GM19455 (cell line): ENCODE results near the gene SURF6.
"Not testable (repeated sequence)": the region's sequence is repeated elsewhere in the genome, so short reads cannot be mapped to it uniquely, and the experiment has no call there.

ENCODE experiments used
- ATAC-seq: cut with Tn5 transposase; IDR thresholded peaks from one replicate; pipeline ENCODE4 v1.9.1; 2021; ENCODE audit not compliant: unreplicated experiment

Gene SURF6

DNA sequence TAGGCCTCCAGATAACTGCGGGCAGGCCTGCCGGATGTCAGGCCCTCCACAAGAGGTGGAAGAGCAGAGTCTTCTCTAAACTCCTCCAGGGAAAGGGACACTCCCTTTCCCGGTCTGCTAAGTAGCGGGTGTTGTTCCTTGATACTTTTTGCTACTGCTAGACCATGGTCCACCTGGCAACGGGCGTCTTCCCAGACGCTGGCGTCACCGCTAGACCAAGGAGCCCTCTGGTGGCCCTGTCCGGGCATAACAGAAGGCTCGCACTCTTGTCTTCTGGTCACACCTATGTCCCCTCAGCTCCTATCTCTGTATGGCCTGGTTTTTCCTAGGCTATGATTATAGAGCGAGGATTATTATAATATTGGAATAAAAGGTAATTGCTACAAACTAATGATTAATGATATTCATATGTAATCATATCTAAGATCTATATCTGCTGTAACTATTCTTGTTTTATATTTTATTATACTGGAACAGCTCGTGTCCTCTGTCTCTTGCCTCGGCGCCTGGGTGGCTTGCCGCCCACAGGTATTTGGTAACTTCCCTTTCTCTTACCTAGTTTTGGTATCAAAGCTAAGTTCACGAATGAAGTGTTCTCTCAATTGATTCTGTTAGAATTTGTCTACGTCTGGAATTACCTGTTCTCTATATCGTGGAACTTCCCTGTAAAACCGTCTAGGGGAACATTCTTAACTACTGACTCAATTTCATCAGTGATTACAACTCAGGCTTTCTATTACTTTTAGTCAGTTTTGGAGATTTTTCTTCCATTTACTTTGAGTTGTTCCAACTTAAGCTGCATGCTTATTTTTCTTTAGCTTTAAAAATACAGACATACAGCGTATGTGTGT, 6.5 kb downstream of the SURF6 start:
- not testable (repeated sequence) for ATAC-seq

DNA sequence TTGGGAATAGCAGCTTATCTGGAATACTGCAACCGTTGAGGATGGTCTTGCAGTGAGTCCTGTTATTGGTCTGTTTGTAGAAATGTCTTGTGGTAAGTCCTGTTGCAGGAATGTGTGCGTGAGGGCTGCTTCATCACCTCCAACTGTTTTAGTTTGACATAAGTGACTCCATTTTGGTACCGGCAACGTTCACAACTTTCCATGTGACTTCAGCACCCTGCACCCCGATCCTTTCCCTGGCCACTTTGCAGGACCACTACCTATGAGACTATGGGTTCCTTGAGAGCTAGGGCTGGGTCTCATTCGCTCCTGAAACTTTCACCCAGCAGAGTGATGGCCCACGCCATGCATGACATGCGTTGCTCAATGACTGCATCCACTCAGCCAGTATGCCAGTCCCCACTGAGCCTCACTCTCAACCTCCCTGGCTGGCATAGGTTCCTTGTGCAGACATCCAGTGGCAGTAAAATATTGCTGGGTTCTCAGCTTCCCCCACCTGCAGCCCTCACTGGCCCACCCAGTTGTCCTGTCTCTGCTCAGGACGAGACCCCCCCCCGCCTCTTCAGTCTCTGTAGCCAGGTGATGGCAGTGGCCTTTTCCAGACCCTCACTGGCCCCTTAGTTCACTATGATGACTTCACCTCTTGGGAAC, 8.0 kb downstream of the SURF6 start:
- no peak for ATAC-seq

DNA sequence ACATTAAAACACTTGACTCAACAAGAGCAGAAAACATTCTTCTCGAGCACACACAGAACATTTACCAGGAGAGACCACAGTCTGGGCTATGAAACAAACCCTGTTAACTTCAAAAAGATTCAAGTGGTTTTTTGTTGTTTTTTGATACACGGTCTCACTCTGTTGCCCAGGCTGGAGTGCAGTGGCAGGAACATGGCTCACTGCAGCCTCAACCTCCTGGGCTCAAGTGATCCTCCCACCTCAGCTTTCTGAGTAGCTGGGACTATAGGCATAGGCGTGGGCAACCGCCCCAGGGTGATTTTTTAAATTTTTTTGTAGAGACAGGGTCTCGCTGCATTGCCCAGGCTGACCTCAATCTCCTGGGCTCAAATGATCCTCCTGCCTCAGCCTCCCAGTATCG, 9.0 kb downstream of the SURF6 start:
- ATAC-seq = not testable (repeated sequence)

DNA sequence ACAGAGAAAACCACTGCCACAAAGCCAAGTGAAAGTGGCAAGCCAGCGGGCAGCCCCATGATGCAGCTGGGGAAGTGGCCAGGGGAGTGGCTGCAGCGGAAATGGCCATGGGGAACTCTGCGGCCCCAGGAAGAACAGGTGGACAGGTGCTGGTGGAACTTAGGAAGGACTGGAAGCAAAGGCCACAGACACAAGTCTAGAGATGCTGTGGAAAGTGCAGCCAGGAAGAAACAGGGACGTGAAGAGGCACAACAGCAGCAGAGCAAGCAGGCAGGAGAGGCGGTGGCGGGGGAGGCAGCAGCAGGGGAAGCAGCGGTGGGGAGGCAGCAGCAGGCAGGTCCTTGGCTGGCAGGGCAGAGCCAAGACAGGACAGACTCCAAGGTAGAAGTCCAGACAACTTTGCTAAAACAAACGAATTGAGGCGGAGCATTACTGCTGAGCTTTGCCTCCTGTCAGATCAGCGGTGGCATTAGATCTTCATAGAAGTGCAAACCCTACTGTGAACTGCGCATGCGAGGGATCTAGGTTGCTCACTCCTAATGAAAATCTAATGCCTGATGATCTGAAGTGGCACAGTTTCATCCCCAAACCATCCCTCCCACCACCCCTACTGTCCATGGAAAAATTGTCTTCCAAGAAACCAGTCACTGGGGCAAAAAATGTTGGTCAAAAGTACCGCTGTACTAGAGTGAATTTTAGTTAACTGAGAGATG, 11.8 kb downstream of the SURF6 start:
- no peak for ATAC-seq

DNA sequence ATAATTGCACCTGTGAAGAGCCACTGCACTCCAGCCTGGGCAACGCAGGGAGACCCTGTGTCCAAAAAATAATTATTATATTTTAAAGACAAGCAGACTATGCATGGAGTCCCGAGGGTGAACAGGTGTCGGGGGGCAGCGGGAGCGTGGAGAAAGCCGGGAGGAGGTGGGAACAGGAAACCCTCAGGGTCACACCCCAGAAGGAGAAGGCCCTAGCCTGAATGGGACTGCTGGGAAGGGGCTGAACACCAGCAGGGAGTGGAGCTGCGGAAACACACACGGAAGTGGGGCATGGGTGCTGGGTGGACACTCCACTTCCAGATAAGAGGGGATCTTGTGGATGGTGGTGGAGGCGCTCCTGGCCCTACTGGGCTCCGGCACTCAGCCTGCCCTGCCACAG, 12.8 kb downstream of the SURF6 start:
- no peak for ATAC-seq

DNA sequence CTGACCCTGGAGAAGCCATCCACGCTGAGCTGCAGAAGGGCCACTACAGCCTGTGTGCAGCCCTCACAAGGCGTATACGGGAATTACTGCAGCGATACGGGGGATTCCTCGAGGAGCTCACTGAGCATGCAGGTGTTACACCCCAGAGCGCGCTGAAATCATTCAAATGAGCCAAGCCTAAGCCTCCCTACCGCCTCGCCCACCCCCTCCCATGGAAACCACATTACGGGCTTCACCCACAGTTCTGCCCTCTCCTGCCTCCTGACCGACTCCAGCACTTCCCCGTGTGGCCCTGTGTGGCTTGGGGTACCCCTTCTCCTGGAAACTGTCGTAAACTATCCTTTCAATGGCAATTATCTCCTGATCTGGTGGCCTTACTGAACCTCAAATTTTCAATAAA, 13.3 kb downstream of the SURF6 start:
- ATAC-seq = no peak

DNA sequence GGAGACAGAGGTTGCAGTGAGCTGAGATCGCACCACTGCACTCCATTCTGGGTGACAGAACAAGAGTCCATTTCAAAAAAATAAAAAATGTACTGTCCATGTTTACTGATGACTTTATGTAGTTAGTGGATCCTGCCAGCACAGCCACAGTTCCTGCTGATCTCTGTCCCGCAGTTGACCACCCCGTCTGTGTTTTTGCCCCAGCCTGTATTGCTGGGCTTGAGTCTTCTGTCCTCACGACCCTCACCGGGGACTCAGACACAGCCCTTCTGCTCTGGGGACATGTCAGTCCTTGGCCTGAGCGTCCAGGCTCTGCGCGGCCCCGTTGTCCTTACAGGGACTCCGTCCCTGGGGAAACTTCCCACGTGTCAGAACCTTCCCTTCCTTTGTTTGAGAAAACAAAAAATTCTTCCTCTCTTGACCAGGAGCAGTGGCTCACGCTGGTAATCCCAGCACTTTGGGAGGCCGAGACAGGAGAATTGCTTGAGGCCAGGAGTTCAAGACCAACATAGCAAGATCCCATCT, 14.5 kb downstream of the SURF6 start:
- no peak for ATAC-seq

DNA sequence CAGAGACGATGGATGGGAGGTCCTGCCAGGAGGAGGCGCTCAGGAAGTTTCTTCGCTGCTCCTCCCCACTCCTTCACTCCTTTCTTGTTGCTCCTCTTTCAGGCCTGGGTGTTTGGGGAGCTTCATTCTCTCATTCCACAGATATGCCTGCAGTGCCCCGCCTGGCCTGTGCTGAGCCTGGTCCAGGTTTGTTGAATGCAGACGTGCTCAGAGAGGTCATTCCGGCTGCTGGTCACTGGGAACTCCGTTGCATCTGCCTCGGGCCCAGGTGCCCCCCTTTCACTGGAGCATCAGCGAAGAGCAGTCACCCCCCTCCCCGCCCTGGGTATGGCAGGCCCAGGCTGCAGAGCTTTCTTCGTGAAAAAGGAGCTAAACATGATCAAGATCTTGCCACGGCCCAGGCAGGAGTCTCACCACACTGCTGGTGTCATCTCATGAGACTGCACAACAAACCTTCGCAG, 15.5 kb downstream of the SURF6 start:
- ATAC-seq = no peak

DNA sequence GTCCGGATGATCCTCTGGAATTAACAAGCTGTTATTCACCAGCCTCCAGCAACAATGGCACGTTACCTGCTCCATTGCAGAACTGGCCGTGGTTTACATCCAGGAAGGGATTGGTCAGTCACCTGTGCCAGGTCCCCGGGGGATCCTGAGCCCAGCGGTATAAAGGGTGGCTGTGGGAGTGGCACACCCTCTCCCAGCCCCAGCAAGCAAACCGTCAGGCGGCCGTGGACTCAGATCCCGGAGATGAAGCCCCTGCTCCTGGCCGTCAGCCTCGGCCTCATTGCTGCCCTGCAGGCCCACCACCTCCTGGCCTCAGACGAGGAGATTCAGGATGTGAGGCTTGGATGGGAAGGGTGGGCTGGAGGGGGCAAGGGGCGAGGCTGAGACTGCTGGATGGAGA, 18.4 kb downstream of the SURF6 start:
- not testable (repeated sequence) for ATAC-seq

DNA sequence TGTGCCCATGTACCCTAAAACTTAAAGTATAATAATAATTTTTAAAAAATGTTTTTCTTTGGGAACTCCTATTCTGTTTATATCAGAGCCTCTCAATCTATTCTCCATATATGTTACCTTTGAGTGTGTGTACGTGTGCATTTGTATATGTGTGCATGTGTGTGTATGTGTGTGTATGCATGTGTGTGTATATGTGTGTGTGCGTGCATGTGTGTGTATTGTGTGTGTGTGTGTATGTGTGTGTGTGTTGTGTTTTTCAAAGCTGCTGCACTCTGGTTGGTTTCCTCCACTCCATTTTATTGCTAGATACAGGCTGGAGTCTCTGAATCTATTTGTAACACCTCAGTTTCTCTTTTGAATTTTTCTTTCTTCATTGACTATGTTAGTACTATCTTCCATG, 20.0 kb downstream of the SURF6 start:
- ATAC-seq = no peak

DNA sequence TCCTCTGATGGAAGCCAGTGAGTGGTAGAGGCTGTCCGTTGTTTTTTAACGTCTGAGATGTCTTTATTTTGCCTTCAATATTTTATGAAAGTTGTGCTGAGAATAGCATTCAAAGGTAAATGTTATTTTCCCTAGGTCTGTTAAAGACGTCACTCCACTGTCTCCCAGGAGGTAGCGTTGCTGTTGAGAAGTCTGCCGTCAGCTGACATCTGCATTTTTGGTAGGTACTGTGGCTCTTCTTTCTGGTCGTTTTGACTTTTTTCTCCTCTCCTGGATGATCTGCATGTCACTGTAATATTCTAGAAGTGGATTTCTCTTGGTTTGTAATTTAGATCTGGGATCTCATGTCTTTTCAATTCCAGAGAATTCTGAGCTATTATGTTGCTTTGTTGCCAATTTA, 26.4 kb downstream of the SURF6 start:
- no peak for ATAC-seq

DNA sequence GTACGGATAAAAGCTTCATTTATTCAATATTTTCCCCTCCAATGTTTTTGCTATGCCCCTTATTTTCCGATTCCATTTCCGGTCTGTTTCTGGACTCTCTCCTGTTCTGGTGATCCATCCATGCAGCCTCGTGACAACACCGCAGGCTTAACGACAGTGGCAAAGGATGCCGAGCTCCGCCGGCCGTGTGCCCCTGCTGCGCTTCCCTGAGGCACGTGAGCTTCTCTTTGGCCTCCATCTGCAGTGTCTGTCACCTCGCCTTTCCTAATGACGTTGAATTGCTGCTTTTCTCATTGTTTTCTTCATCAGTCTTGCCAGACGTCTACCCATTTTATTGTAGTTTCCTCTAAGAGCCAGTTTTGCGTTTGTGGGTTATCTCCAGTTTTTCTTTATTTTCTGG, 28.7 kb downstream of the SURF6 start:
- no peak for ATAC-seq

DNA sequence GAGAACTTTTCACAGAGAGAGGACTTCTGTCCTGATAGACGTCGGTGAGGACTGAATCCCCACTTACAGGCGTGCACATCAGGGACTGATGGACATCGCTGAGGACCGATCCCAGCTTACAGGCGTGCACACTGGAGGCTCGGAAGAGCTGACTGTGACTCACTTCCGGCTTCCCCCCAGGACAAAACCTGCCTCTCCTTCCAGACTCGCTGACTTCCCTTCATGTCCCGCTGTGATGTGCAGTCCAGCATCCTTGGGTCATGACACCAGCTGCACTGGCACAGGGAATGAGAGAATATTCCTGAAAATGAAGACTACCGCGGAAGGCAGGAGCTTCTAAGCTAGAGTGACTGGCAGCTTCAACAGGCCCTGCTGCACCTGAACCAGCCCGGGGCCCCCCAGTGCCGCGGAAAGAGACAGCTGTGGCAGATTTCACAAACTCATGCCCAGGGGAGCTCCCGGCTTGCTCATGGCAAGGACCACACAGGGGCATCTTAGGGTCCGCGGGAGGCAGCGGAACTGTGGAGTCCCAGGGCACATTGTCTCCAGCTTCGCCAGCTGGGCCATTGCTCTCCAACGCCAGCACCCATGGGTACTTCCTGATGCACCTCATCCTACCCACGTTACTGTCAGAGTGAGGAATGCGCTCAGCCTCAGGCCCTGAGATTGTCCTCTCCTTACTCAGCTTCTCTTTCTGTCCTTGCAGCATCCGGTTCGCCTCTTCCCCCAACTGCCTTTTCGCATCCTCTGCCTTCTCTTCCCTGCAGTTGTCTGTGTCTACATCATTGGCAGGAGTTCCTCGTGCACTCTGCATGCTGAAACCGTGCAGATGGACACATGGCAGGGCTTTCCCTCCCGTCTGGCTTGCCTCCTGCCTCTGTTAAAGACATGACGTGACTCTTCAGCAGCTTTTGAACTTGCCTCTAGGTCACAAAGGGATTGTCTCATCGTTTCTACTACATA, 29.5 kb downstream of the SURF6 start:
- no peak for ATAC-seq

DNA sequence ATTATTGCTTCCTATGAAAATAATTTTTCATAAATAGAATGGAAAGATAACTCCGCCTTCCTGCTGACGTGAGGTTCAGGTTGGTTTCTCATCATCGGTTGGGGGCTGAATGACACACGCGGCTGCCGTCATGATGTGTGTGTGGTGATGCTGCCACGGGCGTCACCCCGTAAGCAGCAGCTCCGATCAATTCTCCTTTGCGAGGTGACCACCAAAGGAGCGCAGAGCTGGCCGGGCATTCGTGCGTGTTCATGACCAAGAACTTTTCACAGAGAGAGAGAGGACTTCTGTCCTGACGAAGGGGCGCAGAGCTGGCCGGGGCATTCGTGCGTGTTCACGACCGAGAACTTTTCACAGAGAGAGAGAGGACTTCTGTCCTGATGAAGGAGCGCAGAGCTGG, 30.3 kb downstream of the SURF6 start:
- no peak for ATAC-seq

DNA sequence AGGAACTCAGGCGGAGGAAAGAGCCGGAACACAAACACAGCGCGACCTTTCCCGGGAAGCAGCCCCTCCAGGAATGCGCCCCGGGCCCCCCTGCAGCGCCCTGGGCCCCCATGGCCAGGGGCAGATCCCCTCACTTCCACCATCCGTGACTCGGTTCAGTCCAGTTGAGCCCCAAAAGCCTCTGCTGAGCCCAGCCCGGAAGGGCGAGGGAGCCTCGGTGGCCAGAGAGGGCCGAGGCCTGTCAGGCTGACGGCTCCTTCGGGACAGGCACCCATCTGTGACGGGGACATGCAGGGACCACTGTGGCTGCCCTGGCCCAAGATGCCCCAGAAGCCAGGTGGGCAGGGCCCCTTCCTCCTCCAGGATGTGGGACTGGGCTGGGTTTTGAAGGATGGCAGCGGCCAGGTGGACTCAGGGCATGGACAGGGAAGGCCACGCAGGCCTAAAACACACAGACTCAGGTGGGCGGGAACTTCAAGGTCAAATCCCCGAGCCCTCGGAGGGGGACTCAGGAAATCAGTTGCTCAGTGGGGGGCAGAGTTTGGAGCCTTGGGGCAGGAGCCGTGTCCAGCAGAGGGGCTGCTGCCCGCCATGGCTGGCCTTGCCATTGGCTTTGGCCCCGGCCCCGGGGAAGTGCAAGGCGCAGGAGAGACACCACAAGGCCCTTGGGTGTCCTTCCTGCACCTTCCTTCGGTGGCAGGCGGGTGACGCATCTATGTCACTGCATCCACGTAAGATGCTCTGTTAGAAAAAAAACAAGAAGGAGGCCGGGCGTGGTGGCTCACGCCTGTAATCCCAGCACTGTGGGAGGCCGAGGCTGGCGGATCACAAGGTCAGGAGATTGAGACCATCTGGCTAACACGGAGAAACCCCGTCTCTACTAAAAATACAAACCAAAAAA, 31.3 kb downstream of the SURF6 start:
- ATAC-seq = no peak

DNA sequence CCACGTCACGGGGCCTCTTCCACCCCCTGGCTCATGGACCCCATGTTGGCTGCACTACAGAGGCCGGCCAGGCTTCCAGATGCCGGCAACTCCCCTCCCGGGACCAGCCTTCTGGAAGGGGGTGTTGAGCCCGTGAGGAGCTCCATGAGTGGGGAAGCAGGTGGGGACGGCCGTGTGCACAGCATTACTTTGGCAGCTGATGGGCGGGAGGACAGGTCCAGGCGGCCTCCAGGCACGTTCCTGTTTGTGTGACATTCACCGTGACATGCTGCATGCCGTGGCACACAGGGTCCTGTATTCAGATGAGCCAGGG, 31.9 kb downstream of the SURF6 start:
- ATAC-seq = no peak

DNA sequence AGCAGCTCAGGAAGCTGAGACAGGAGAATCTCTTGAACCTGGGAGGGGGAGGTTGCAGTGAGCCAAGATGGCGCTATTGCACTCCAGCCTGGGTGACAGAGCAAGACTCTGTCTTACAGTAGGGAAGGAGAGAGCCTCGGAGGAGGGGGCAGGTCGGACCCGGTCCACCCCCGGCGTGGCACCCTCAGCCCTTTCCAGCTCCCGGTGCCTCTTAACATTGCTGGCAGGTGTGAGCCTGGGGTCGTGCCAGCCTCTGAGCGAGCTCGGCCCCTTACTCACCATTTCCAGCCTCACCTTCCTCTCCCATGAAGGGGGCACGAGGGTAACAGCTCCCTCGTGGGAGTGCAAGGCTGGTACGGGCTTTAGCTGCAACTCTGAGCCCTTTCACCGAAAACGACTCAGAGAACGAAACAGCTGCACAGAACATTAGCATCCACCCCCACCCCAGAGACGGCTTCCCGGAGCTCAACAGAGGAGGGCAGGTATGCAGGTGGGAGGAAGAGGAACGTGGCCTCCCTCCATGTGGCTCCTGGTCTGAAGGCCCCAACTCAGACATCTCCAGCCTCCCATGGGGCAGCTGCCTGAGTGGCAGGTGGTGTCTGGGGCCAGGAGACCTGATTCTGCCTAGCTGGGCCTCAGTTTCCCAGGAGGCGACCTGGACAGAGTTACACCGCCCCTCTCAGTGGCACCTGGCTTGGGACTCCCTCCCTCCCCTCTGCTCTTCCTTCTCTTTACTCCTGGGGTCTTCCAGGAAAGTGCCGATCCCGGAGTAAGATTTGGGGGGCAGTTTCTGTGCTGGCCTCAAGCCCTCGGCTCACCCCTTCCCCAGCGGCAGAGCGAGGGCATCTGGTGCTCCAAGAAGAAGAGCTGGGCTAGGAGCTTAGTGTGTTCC, 32.5 kb downstream of the SURF6 start:
- no peak for ATAC-seq
